Measurements from ENCODE around the gene CXCL16.

GRCh38 chr17:4724650-4725049 is 15.1 kb downstream of the CXCL16 start:
- no peak for TF ChIP-seq EZH2 (IDR thresholded peaks at IDR 0.05; ENCODE audit: low read length, unreplicated experiment)
- TF ChIP-seq CTCF (conservative IDR thresholded peaks at IDR 0.05; ENCODE audit: low read depth, low read length): no peak
- TF ChIP-seq EZH2phosphoT487 (IDR thresholded peaks at IDR 0.05; ENCODE audit: borderline replicate concordance, low read length): no peak
